Measurements from ENCODE around the gene C1RL.

C1RL gene

GRCh38 chr12:7091660-7092228 is 17.3 kb downstream of the C1RL start:
- DNase-seq (ENCODE audit: low spot score): no peak

DNA sequence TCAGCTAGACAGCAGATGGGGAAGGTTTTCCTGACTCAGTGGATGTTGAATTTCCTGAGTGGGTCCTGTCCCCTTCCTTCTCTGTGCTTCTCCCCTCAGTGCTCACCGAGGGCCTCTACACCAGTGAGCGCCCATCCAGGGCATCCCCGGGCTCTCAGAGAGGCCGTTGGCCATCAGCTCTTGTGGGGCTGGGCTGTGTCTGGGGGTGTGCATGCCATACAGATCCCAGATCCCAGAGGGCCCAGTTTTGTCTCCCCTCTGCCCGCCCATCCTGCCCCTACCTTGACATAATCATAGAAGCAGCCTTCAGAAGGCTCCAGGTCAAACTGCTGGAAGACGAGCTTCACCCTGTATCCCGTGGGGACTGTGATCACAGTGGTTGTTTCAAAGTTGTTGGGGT is 17.8 kb downstream of the C1RL start:
- DNase-seq (ENCODE audit: low spot score): no peak

DNA sequence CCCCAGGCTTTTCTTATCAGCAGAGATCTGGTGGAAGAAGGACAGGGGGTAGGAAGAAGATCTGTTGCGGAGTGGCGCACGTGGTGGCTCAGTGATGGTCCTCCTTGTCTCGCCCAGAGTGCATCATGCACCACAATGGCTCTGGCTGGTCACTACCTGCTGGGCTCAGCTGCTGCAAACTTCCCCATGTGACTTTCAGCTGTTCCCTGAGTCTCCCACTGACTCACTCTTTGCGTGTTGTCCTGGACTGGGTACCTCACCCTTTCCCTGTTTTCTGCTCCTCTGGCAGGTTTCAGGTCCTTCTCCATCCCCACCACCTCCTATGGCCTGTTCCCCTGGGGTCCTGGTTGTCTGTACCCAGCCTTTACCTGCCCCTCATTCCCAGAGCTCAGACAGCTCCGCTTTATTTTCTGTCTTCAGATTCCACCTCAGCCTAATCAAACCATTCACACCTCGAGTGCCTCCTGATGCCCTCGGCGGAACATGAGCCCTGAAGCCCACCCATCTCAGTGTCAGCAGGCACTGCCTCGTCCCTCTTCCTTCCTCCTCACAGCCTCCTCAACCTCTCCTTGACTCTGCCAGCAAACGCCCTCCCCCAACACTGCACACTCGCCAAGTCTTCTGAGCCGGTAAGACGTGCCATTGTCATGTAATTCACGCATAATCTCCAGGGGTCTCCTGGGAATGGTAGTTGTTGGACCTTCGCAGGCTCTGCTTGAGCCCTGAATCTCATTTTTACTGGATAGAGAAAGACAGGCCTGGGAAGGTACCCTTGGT is 18.6 kb downstream of the C1RL start:
- DNase-seq (ENCODE audit: low spot score): no peak

DNA sequence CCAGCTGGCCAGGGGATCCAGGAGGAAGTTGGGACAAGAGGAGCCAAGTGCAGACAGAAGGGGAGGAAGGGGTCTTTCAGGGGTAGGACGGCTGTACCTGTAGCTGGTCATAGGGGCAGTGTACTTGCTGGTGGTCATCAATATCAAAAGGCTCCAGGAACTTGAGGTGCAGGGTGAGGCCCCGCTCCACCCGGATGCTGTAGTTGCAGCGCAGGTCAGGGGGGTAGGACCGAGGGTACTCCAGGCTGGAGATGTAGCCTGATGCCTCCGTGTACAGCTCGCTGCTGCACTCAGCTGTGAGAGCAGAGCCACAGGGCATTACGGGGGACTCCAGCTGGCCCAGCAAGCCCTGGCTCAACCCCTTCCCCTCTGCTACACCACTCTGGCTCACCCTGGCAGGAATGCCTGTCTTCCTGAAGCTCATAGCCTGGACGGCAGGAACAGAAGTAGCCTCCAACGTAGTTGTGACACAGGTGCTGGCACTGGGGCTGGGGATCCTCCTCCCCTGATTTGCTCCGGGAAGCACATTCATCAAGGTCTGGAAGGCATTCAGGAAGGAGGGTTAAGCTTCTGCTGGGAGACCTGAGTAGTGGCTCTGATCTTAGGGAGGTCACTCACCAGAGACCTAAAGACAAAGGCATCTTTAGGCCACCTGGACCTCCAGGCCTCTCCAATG is 19.7 kb downstream of the C1RL start:
- DNase-seq (ENCODE audit: low spot score): no peak

DNA sequence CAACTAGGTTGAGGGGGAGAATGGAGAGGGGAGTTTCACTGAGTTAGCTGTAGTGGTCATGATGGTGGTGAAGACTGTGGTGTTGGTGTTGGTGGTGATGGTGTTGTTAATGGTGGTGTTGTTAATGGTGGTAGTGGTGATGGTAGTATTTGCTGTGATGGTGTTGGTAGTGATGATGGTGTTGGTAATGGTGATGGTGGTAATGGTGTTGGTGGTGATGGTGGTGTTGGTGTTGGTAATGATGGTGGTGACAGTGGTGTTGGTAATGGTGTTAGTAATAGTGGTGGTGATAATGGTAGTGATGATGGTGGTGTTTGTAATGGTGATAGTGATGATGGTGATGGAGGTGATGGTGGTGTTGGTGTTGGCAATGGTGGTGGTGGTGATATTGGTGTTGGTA is 25.9 kb downstream of the C1RL start:
- no peak for DNase-seq (ENCODE audit: low spot score)

DNA sequence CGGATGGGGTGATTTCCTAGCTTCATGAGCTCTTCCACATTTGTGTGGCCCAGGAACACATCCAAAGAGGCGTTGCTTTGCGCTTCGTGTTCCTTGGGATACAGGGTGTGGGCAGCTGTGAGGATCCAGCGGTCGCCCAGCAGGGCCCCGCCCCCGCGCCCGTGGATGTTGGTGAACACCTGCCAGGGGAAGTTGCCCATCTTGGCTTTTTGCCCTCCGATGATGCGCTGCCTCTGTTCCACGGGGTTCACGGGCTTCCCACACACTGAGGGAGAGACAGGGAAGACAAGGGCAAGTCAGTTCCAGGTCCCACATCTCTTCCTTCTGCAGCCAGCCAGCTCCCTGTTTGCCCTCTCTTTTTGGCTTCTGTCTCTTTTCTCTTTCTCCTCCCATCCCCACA is 28.0 kb downstream of the C1RL start:
- no peak for DNase-seq (ENCODE audit: low spot score)

DNA sequence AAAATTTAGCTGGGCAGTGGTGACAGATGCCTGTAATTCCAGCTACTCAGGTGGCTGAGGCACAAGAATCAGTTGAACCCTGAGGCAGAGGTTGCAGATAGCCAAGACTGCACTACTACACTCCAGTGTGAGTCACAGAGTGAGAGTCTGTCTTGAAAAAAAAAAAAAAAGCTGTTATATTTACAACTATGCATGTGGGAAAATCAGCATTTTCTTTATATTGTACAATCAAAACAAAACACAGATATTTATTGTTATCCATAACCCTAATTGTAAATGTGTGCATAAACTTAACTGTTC is 29.2 kb downstream of the C1RL start:
- no peak for DNase-seq (ENCODE audit: low spot score)

DNA sequence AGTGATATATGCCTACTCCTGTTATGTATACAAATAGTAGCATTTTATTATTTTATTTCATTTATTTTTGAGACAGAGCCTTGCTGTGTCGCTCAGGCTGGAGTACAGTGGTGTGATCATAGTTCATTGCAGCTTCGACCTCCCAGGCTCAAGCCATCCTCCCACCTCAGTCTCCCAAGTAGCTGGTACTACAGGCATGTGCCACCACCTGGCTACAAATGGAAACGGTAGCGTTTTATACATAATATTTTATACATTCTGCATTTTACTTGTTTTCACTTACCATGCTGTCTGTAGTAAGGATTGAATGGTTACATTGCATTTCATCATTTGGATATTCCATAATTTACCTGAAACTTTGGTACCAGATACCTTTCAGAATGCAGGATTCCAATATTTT is 30.9 kb downstream of the C1RL start:
- no peak for DNase-seq (ENCODE audit: low spot score)

GRCh38 chr12:7076493-7076892 is 32.5 kb downstream of the C1RL start:
- DNase-seq (ENCODE audit: low spot score): no peak

- no peak for DNase-seq (ENCODE audit: low spot score)
Measured at GRCh38 chr12:7075939-7076338, 33.1 kb downstream of the C1RL start.

GRCh38 chr12:7075518-7075917 is 33.5 kb downstream of the C1RL start:
- DNase-seq (ENCODE audit: low spot score): no peak

GRCh38 chr12:7073946-7074345 is 35.1 kb downstream of the C1RL start:
- DNase-seq (ENCODE audit: low spot score): no peak

DNA sequence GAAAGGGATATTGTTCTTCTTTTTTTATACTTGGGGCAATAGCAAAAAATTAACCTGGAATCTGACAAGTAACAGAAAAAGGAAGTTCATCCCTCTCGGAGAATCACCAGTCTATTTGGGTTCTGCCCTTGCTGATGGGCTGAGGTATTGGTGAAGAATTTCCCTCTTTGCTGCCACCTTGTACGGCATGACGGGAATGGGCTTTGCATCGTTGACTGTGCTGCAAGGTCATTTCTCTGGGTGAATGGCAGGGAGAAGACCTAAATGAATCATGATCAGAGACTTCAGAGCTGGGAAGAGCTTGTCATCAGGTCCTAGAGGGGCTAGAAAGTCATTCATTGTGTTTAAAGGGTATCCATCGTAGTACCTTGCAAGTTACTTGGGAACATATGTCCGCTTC is 36.5 kb downstream of the C1RL start:
- no peak for DNase-seq (ENCODE audit: low spot score)

DNA sequence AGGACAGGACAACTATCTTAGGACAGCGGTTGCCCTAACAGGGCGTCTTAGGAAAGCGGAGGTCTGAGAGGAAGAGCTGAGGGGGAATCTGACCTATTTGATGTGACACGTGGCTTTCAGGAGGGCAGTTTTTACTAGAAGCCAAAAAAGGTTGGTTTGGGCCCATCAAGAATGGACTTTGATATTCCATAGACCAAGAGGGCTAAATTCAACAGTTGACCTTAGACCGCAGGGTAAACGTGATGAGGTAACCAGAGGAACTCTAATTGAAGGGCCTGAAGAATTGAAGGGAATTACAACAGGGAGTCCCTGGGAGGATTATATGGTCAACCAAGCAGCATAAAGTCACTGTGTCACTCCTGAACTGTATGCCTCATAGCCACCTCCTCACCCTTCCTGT is 37.0 kb downstream of the C1RL start:
- DNase-seq (ENCODE audit: low spot score): no peak

- no peak for DNase-seq (ENCODE audit: low spot score)
Measured at GRCh38 chr12:7069386-7069785, 39.6 kb downstream of the C1RL start.

DNA sequence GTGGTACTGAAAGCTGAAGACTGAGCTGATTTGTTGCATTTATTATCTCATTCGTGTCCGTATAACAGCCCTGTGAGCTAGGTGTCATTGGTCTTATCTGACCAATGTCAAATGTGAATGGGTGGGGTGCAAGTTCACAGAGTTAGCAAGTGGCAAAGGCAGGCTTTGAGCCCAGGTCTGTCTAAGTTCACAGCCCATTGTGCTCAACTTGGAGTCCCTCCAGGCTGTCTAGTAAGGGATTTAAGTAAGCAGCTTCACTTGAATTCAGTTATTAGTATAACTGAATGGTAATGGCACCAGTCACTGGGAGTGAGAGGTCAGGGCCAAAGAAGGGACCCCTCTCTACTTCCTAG is 40.0 kb downstream of the C1RL start:
- no peak for DNase-seq (ENCODE audit: low spot score)

GRCh38 chr12:7068240-7068993 is 40.6 kb downstream of the C1RL start:
- DNase-seq (ENCODE audit: low spot score): no peak

- no peak for DNase-seq (ENCODE audit: low spot score)
Measured at GRCh38 chr12:7067096-7067495, 41.9 kb downstream of the C1RL start.

DNA sequence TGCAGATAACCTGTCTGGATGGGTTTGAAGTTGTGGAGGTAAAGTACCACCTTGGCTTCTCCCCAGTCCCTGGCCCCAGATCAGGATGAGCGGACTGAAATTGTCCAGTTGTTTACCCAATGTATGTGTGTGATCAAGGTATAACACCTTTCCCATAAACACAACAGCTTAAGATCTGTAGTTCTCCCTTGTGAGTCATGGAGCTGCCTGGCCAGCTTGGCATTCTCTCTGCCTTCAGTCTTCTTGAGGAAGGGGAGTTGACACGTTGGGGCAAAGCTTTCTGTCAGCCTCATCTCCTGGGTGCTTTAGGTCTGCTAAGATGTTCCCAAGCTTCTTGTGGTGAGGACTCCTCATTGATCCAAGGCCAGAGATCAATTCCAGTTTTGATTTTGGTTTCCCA is 42.4 kb downstream of the C1RL start:
- DNase-seq (ENCODE audit: low spot score): no peak

DNA sequence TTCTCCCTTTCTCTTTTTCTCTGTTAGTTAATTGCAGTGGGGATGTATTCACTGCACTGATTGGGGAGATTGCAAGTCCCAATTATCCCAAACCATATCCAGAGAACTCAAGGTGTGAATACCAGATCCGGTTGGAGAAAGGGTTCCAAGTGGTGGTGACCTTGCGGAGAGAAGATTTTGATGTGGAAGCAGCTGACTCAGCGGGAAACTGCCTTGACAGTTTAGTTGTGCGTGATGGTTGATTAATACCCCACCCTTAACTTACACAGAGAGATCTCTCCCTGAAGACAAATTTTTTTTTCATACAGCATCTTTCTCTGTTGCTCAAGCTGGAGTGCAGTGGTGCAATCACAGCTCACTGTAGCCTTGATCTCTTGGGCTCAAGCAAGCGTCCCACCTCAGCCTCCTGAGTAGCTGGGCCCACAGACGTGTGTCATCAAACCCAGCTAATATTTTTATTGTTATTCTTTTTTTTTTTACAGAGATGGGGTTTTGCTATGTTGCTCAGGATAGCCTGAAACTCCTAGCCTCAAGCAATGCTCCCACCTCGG is 43.9 kb downstream of the C1RL start:
- no peak for DNase-seq (ENCODE audit: low spot score)

DNA sequence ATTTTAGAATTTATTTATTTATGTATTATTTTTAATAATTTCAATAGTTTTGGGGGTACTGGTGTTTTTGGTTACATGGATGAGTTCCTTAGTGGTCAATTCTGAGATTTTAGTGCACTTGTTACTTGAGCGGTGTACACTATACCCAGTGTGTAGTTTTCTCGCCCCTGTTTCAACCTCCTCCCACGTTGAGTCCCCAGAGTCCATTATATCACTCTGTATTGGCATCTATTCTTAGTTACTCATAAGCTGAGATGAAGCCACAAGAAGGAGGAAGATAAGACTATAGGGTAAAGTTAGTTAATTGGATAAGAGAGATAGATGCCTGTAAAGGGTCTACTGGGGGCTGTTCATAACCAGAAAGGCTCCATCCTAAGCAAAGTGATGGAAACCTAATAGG is 44.5 kb downstream of the C1RL start:
- no peak for DNase-seq (ENCODE audit: low spot score)

- DNase-seq (ENCODE audit: low spot score): no peak
Measured at GRCh38 chr12:7061596-7061995, 47.4 kb downstream of the C1RL start.

DNA sequence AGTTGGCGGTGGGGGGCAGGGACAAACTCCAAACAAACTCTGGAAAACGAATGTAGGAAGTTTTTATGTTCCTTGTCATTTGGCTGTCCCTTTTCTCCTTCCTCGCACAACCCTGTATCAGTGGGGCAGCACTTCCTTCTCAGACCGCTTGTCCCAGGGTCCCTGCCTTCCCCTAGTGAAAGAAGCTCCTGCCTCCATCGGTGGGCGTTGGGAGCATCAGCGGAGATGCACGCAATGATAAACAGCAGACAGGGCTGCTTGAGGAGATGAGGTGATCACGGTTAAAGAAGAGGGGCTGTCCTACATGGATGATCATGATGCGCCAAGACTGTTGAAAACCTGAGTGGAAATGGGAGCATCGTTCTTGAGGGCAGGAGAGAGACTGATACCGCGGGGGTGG is 47.9 kb downstream of the C1RL start:
- DNase-seq (ENCODE audit: low spot score): no peak
